Esophagus squamous epithelium (tissue), 5 donors: ENCODE data around the gene SPEF2. TPM values are rescaled to one million over a fixed set of nuclear protein-coding genes. Genes with fewer than 3 reads are reported as not detected.

Experiments
- DNase-seq: peaks from one replicate; lab custom pipeline; 2025; lab: John Stamatoyannopoulos, UW
- H3K27ac ChIP-seq, 4 donors: fragments of 200-600 bp; sonication (generic); one replicate each; pipeline ENCODE4 v1.5.1; 2016 to 2019; ENCODE audit warnings: mild to moderate bottlenecking in 1 of 4
- H3K27me3 ChIP-seq, 4 donors: fragments of 200-600 bp; sonication (generic); 1 replicate in 3 of 4; 2 replicates in 1 of 4; pipeline versions ENCODE4 v1.5.1 to v1.6.0; 2017 to 2021; ENCODE audit warnings: antibody characterized with exemption in 1 of 4
- H3K36me3 ChIP-seq, 3 donors: fragments of 200-600 bp; sonication (generic); one replicate each; pipeline ENCODE4 v1.5.1; 2016 to 2019
- H3K4me1 ChIP-seq, 3 donors: fragments of 200-600 bp; sonication (generic); one replicate each; pipeline ENCODE4 v1.5.1; 2017 to 2019
- H3K4me3 ChIP-seq, 4 donors: fragments of 200-600 bp; sonication (generic); 1 replicate in 3 of 4; 2 replicates in 1 of 4; pipeline ENCODE4 v1.5.1; 2016 to 2019; ENCODE audit warnings: mild to moderate bottlenecking in 2 of 4, moderate library complexity in 1 of 4
- H3K9me3 ChIP-seq, 3 donors: fragments of 200-600 bp; sonication (generic); one replicate each; pipeline ENCODE4 v1.5.1; 2016 to 2019
- CTCF ChIP-seq, 6 experiments: fragments of 450-650 bp in 4 of 6; fragments of 200-600 bp in 2 of 6; sonication (generic) in 2 of 6; IDR thresholded peaks; one replicate each; pipeline ENCODE4 v1.5.1; 2016 to 2019; ENCODE audit warnings: antibody characterized with exemption in 6 of 6, mild to moderate bottlenecking in 4 of 6, moderate library complexity in 4 of 6
- POLR2A ChIP-seq, 4 donors: fragments of 450-650 bp; IDR thresholded peaks; one replicate each; pipeline ENCODE4 v1.6.1; 2017; ENCODE audit warnings: antibody characterized with exemption in 4 of 4, mild to moderate bottlenecking in 4 of 4, moderate library complexity in 3 of 4
- WGBS, 2 donors: methylation state at CpG; one replicate each; pipeline ENCODE4 v1.1.5; 2018; 5-methylcytosine and 5-hydroxymethylcytosine counted together
- intact Hi-C: fragments of 100-400 bp; cut with DNase I; formaldehyde crosslinking; loops from one replicate; pipeline ENCODE4 v1.15.0; 2022
- total RNA-seq, 4 donors: library from RNA; depleted of rRNA; stranded (reverse); fragments of >200 nt; gene quantifications; one replicate each; pipeline ENCODE4 v1.1.0, GENCODE V29; 2016
- donor health status: DM: yes; HTN: yes; CAD: no.

SPEF2 gene
- total RNA-seq, 4 donors from 2014 or later, result 1.2 to 6.1 (median 3.0) TPM

- Histone ChIP-seq H3K27ac (no peak overlapping the region), H3K4me1 (no peaks in the 10 kb centered on the region), H3K4me3 (no peak overlapping the region), H3K9me3 (no peaks in the 10 kb centered on the region), H3K27me3 (no peaks in the 10 kb centered on the region), H3K36me3 (no peaks in the 10 kb centered on the region)
- DNase-seq, result no peak
- TF ChIP-seq POLR2A (IDR thresholded peaks at IDR 0.05) (no peak), CTCF (IDR thresholded peaks at IDR 0.05) (no peak)
- intact Hi-C loops, result loop anchor here (10.0 kb wide), 1 partner anchor 268 kb away; no protein-coding TSS in a partner anchor
Observed at GRCh38 chr5:35656721-35657120, 39.1 kb downstream of the SPEF2 start.

GRCh38 chr5:35657877-35658276 is 40.2 kb downstream of the SPEF2 start:
- no peak for TF ChIP-seq CTCF (IDR thresholded peaks at IDR 0.05)
- no peak for TF ChIP-seq POLR2A (IDR thresholded peaks at IDR 0.05)
- Histone ChIP-seq H3K36me3 (no peaks in the 10 kb centered on the region), H3K27ac (no peak overlapping the region), H3K9me3 (no peaks in the 10 kb centered on the region), H3K4me1 (no peaks in the 10 kb centered on the region), H3K4me3 (no peak overlapping the region), H3K27me3 (no peaks in the 10 kb centered on the region)
- DNase-seq, result no peak
- WGBS, 2 donors, result 80 to 93% methylated on average over 2 of the region's 2 CpGs
- intact Hi-C loops, result loop anchor here (10.0 kb wide), 1 partner anchor 267 kb away; no protein-coding TSS in a partner anchor

GRCh38 chr5:35659556-35659955 is 41.9 kb downstream of the SPEF2 start:
- intact Hi-C loops, result loop anchor here (10.0 kb wide), 1 partner anchor 265 kb away; no protein-coding TSS in a partner anchor
- DNase-seq, result no peak
- H3K36me3 ChIP-seq, result no peaks in the 10 kb centered on the region
- no peaks in the 10 kb centered on the region for H3K4me1 ChIP-seq
- no peak for TF ChIP-seq CTCF (IDR thresholded peaks at IDR 0.05)
- TF ChIP-seq POLR2A (IDR thresholded peaks at IDR 0.05), result no peak
- no peak overlapping the region for H3K27ac ChIP-seq
- H3K4me3 ChIP-seq, result no peak overlapping the region
- H3K27me3 ChIP-seq, result no peaks in the 10 kb centered on the region
- H3K9me3 ChIP-seq, result no peaks in the 10 kb centered on the region

- no peaks in the 10 kb centered on the region for H3K36me3 ChIP-seq
- H3K4me3 ChIP-seq, result no peak overlapping the region
- no peak for TF ChIP-seq POLR2A (IDR thresholded peaks at IDR 0.05)
- no peak for TF ChIP-seq CTCF (IDR thresholded peaks at IDR 0.05)
- H3K9me3 ChIP-seq, result no peaks in the 10 kb centered on the region
- no peaks in the 10 kb centered on the region for H3K27me3 ChIP-seq
- WGBS, 2 donors, result 58 to 85% methylated on average over 1 of the region's 1 CpG
- intact Hi-C loops, result no loop called here
- no peaks in the 10 kb centered on the region for H3K4me1 ChIP-seq
- DNase-seq, result no peak
- H3K27ac ChIP-seq, result no peak overlapping the region
Observed at GRCh38 chr5:35660451-35660850, 42.8 kb downstream of the SPEF2 start.

GRCh38 chr5:35664584-35664983 is 46.9 kb downstream of the SPEF2 start:
- no peak overlapping the region for H3K4me3 ChIP-seq
- DNase-seq, result no peak
- WGBS, 2 donors, result 61 to 69% methylated on average over 4 of the region's 4 CpGs
- H3K36me3 ChIP-seq, result no peaks in the 10 kb centered on the region
- H3K27me3 ChIP-seq, result no peaks in the 10 kb centered on the region
- intact Hi-C loops, result no loop called here
- H3K27ac ChIP-seq, result no peak overlapping the region
- no peaks in the 10 kb centered on the region for H3K9me3 ChIP-seq
- no peaks in the 10 kb centered on the region for H3K4me1 ChIP-seq
- no peak for TF ChIP-seq CTCF (IDR thresholded peaks at IDR 0.05)
- TF ChIP-seq POLR2A (IDR thresholded peaks at IDR 0.05), result no peak
